ENCODE data around the gene N4BP2.

Gene N4BP2

DNA sequence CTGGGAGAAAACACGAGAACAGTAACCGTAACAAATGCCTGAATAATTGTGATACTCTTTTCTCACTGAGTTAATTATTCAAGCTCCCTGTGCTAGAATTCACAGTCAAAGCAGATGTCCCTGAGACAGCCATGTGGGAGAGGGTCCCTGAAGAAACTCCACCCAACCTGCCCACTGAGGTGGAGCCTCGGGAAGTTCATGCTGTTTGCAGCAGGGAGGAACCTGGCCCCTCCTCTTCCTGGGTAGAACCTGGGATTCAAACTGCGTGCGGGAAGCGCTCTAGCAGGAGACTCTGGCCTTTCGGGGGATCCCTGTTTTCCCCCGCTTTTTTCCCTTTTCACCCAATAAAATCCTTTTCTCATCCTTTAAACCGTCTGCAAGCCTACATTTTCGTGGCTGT, 120.0 kb downstream of the N4BP2 start:
- H3K4me3 ChIP-seq (ENCODE audit: low read depth, low read length) = no peak overlapping the region
- TF ChIP-seq, protein P1, sequence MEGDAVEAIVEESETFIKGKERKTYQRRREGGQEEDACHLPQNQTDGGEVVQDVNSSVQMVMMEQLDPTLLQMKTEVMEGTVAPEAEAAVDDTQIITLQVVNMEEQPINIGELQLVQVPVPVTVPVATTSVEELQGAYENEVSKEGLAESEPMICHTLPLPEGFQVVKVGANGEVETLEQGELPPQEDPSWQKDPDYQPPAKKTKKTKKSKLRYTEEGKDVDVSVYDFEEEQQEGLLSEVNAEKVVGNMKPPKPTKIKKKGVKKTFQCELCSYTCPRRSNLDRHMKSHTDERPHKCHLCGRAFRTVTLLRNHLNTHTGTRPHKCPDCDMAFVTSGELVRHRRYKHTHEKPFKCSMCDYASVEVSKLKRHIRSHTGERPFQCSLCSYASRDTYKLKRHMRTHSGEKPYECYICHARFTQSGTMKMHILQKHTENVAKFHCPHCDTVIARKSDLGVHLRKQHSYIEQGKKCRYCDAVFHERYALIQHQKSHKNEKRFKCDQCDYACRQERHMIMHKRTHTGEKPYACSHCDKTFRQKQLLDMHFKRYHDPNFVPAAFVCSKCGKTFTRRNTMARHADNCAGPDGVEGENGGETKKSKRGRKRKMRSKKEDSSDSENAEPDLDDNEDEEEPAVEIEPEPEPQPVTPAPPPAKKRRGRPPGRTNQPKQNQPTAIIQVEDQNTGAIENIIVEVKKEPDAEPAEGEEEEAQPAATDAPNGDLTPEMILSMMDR (IDR thresholded peaks at IDR 0.05; ENCODE audit: low read depth, low read length, missing control alignments) = no peak
- no peak for DNase-seq (ENCODE audit: low read depth)

DNA sequence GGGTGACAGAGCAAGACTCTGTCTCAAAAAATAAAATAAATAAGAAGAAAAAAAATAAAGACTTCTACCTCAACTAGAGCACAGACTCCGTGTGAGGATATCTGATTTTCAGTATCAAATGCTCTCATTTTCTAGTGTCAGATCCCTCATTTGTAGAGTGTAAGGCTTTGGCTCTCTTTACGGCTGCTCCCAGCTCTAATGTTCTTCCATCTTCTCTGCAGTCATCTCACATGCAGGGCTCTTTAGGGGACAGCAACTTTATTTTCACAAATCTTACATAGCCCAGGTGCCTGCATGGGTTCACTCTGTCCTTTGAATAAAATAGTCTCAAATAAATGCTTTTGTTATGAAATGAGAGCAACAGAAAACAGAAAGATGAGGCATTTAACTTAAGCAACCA, 120.9 kb downstream of the N4BP2 start:
- no peak for DNase-seq (ENCODE audit: low read depth)
- TF ChIP-seq, protein P1 (IDR thresholded peaks at IDR 0.05; ENCODE audit: low read depth, low read length, missing control alignments) = no peak
- no peak overlapping the region for H3K4me3 ChIP-seq (ENCODE audit: low read depth, low read length)

DNA sequence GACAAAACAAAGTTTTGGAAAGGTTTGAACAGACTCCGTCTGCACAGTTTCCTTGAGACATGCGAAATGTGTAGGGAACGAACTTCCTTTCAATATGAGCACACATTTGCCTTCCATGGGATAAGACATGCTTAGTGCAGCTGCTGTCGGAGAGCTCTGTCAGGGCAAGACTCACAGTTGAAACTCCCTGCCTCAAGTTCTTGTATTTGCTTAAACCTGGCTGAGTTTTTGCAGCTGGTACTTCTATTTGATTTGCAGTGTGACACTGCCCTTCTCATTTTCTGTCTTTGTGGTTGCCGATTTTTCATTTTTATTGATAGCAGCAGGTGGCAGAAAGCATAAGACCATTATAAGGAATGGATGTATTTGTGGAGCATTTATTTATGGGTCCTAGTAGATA, 122.0 kb downstream of the N4BP2 start:
- TF ChIP-seq, protein P1 (IDR thresholded peaks at IDR 0.05; ENCODE audit: low read depth, low read length, missing control alignments) = no peak
- no peak overlapping the region for H3K4me3 ChIP-seq (ENCODE audit: low read depth, low read length)
- no peak for DNase-seq (ENCODE audit: low read depth)

DNA sequence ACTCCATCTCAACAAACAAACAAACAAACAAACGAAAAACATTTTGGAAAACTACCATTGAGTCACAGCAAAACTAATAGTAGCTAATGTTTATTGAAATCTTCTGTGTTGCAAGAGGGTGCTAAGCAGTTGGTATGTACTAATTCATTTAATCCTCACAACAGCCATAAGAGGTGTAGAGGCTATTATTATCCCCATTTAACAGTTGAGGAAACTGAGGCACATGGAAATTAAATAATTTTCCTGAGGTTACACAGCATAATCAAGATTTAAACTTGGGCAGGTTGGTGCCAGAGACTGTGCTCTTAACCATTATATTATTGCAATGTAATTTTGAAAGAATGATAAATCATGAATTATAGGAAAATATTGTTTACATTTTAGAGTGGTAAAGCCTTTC, 122.7 kb downstream of the N4BP2 start:
- DNase-seq (ENCODE audit: low read depth) = no peak
- TF ChIP-seq, protein P1 (IDR thresholded peaks at IDR 0.05; ENCODE audit: low read depth, low read length, missing control alignments) = no peak
- H3K4me3 ChIP-seq (ENCODE audit: low read depth, low read length) = no peak overlapping the region

DNA sequence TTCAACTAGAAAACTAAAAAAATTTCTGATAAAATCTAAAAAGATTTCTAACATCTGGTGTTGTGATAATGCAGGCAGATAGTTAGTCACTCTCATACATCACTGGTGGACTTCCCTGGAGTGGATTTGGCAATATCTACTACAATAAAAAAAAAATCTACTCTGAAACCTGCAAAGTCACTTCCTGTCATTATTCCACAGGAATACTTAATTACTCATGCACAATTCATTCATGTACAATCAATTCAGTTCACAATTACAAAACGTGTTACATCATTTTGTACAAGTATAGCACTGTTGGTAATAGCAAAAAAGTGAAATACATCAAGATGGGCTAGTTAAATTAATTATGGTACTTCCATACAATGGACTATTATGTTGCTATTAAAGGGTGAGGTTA, 123.7 kb downstream of the N4BP2 start:
- H3K4me3 ChIP-seq (ENCODE audit: low read depth, low read length) = no peak overlapping the region
- TF ChIP-seq, protein P1 (IDR thresholded peaks at IDR 0.05; ENCODE audit: low read depth, low read length, missing control alignments) = no peak
- DNase-seq (ENCODE audit: low read depth) = no peak

DNA sequence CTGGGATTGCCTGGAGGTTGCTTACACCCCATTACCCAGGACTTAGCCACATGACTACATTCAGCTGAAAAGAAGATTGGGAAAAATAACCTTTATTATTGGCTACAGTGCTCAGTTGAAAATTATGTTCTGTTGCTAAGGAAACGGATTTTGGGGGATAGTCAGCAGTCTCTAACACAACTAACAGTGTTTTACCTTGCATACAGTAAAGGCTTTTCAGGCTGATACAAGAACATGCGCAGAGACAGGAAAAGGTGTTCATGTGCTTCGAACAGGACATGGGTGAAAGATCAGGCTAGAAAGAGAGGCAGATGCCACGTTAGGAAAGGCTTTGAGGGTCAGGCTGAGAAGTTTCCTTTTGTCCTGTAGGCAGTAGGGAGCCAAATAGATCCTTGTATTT, 125.4 kb downstream of the N4BP2 start:
- DNase-seq (ENCODE audit: low read depth) = no peak
- H3K4me3 ChIP-seq (ENCODE audit: low read depth, low read length) = no peak overlapping the region
- TF ChIP-seq, protein P1 (IDR thresholded peaks at IDR 0.05; ENCODE audit: low read depth, low read length, missing control alignments) = no peak

DNA sequence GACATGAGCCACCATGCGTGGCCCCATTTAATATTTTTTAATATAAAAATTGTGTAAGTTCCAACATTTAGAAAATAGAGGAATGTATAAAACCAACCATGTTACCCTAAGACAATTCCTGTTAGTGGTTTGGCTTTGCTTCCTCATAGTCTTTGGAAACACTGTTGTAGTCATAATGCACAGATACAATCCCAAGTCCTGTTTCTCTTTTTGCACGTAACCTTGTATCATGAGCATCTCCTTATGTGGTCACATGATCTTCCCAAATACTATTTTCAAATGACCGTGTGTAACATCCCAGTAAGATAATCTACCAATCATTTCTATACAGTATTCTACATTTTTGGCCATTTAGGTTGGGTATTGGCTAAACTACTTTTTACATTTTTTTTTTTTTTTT, 126.3 kb downstream of the N4BP2 start:
- TF ChIP-seq, protein P1 (IDR thresholded peaks at IDR 0.05; ENCODE audit: low read depth, low read length, missing control alignments) = no peak
- no peak overlapping the region for H3K4me3 ChIP-seq (ENCODE audit: low read depth, low read length)
- no peak for DNase-seq (ENCODE audit: low read depth)

Data from GM12864 (cell line).